Liver (tissue), 9 donors: ENCODE measurements around the gene RUFY4. TPM values are rescaled to one million over a fixed set of nuclear protein-coding genes. Genes with fewer than 3 reads are reported as not detected.

Source experiments
- DNase-seq: peaks from one replicate; pipeline ENCODE4 v3.0.0-alpha.2; 2017; ENCODE audit warnings: low spot score
- H3K27ac ChIP-seq, 2 donors: one replicate each; pipeline ENCODE4 v1.7.0; 2013; ENCODE audit warnings: inconsistent platforms in 2 of 2, low read length in 2 of 2, control low read depth in 1 of 2, low read depth in 1 of 2, mild to moderate bottlenecking in 1 of 2
- H3K27me3 ChIP-seq, 4 donors: one replicate each; pipeline versions ENCODE4 v1.6.1 to v1.7.0; 2013; ENCODE audit warnings: low read length in 3 of 4, inconsistent platforms in 1 of 4, mild to moderate bottlenecking in 1 of 4, moderate library complexity in 1 of 4; ENCODE audit not compliant: control insufficient read depth in 4 of 4, insufficient read depth in 4 of 4
- H3K36me3 ChIP-seq, 4 donors: one replicate each; pipeline versions ENCODE4 v1.6.1 to v1.7.0; 2013; ENCODE audit warnings: low read length in 3 of 4, mild to moderate bottlenecking in 3 of 4, low read depth in 1 of 4, moderate library complexity in 1 of 4; ENCODE audit not compliant: control insufficient read depth in 4 of 4, insufficient read depth in 3 of 4
- H3K4me1 ChIP-seq, 4 donors: one replicate each; pipeline versions ENCODE4 v1.6.1 to v1.7.0; 2013; ENCODE audit warnings: low read length in 3 of 4, mild to moderate bottlenecking in 3 of 4, moderate library complexity in 1 of 4; ENCODE audit not compliant: control insufficient read depth in 4 of 4, insufficient read depth in 4 of 4
- H3K4me3 ChIP-seq, 3 donors: one replicate each; pipeline versions ENCODE4 v1.6.1 to v1.7.0; 2013; ENCODE audit warnings: low read length in 3 of 3, control low read depth in 1 of 3, low read depth in 1 of 3, mild to moderate bottlenecking in 1 of 3
- H3K9ac ChIP-seq, 2 donors: one replicate each; pipeline ENCODE4 v1.7.0; 2013; ENCODE audit warnings: low read length in 2 of 2, mild to moderate bottlenecking in 2 of 2, moderate library complexity in 2 of 2, control low read depth in 1 of 2, low read depth in 1 of 2
- H3K9me3 ChIP-seq, 4 donors: one replicate each; pipeline versions ENCODE4 v1.6.1 to v1.7.0; 2013; ENCODE audit warnings: low read length in 3 of 4; ENCODE audit not compliant: control insufficient read depth in 4 of 4
- FOXA1 ChIP-seq: IDR thresholded peaks from 2 replicates; pipeline ENCODE4 v1.6.1; 2016; ENCODE audit warnings: antibody characterized with exemption
- FOXA2 ChIP-seq: IDR thresholded peaks from 2 replicates; pipeline ENCODE4 v1.6.1; 2016; ENCODE audit warnings: antibody characterized with exemption
- GABPA ChIP-seq, 2 donors: IDR thresholded peaks in 1 of 2; conservative IDR thresholded peaks in 1 of 2; 2 replicates each; pipeline ENCODE4 v1.6.1; 2016; ENCODE audit warnings: antibody characterized with exemption in 2 of 2, mild to moderate bottlenecking in 1 of 2, moderate library complexity in 1 of 2
- HNF4A ChIP-seq, 2 donors: conservative IDR thresholded peaks; 2 replicates each; pipeline ENCODE4 v1.6.1; 2016; ENCODE audit warnings: antibody characterized with exemption in 2 of 2, mild to moderate bottlenecking in 2 of 2
- HNF4G ChIP-seq: IDR thresholded peaks from 2 replicates; pipeline ENCODE4 v1.6.1; 2016; ENCODE audit warnings: antibody characterized with exemption
- JUND ChIP-seq, 2 donors: IDR thresholded peaks; 2 replicates each; pipeline ENCODE4 v1.6.1; 2016; ENCODE audit warnings: antibody characterized with exemption in 2 of 2
- NR2F2 ChIP-seq: IDR thresholded peaks from 2 replicates; pipeline ENCODE4 v1.6.1; 2016; ENCODE audit warnings: antibody characterized with exemption
- RAD21 ChIP-seq, 2 donors: IDR thresholded peaks; 2 replicates each; pipeline ENCODE4 v1.6.1; 2016; ENCODE audit warnings: antibody characterized with exemption in 2 of 2, mild to moderate bottlenecking in 2 of 2
- RXRA ChIP-seq, 2 donors: IDR thresholded peaks; 2 replicates each; pipeline ENCODE4 v1.6.1; 2017 to 2018; ENCODE audit warnings: antibody characterized with exemption in 2 of 2, mild to moderate bottlenecking in 1 of 2
- SP1 ChIP-seq: IDR thresholded peaks from 2 replicates; pipeline ENCODE4 v1.6.1; 2018; ENCODE audit warnings: antibody characterized with exemption, mild to moderate bottlenecking
- TAF1 ChIP-seq: conservative IDR thresholded peaks from 2 replicates; pipeline ENCODE4 v1.6.1; 2016; ENCODE audit warnings: antibody characterized with exemption, mild to moderate bottlenecking
- YY1 ChIP-seq: IDR thresholded peaks from 2 replicates; pipeline ENCODE4 v1.6.1; 2016; ENCODE audit warnings: antibody characterized with exemption, mild to moderate bottlenecking
- WGBS: extraction: QIAGEN DNeasy Blood & Tissue Kit; methylation state at CpG from one replicate; pipeline ENCODE4 v1.1.7; 2013; 5-methylcytosine and 5-hydroxymethylcytosine counted together
- polyA plus RNA-seq, 2 donors: library from polyadenylated mRNA; stranded (reverse) in 1 of 2; unstranded in 1 of 2; fragments of 200-250 nt in 1 of 2; fragments of >200 nt in 1 of 2; fragmentation: Nextera tagmentation in 1 of 2; extraction: Ambion mirVana in 1 of 2; gene quantifications; one replicate each; pipeline versions ENCODE4 v1.2.1 to v1.2.3, GENCODE V29; 2013 to 2015
- total RNA-seq, 2 donors: library from RNA; depleted of rRNA; stranded (reverse); fragments of >200 nt; gene quantifications; one replicate each; pipeline ENCODE4 v1.2.3, GENCODE V29; 2014
- TF ChIP-seq, protein P1 (sequence below): IDR thresholded peaks from 2 replicates; pipeline ENCODE4 v1.6.1; 2016; ENCODE audit warnings: antibody characterized with exemption
- TF ChIP-seq, protein P2 (sequence below): IDR thresholded peaks from 2 replicates; pipeline ENCODE4 v1.6.1; 2016; ENCODE audit warnings: antibody characterized with exemption
- TF ChIP-seq, protein P3 (sequence below): IDR thresholded peaks from 2 replicates; pipeline ENCODE4 v1.6.1; 2016; ENCODE audit warnings: antibody characterized with exemption
- TF ChIP-seq, protein P4 (sequence below): fragments of 150-350 bp; IDR thresholded peaks from 2 replicates; pipeline ENCODE4 v1.5.1; 2017; ENCODE audit warnings: improper control_type of control experiment, low read depth, low read length; ENCODE audit not compliant: missing input control
- donor health status: healthy.
- donor health status: healthy.
- donor health status: healthy.
- donor health status: healthy.
- donor health status: healthy.

The RUFY4 gene
- total and polyA plus RNA-seq, 4 donors, result 0.05 to 0.08 (median 0.08) TPM; not detected in 1

DNA sequence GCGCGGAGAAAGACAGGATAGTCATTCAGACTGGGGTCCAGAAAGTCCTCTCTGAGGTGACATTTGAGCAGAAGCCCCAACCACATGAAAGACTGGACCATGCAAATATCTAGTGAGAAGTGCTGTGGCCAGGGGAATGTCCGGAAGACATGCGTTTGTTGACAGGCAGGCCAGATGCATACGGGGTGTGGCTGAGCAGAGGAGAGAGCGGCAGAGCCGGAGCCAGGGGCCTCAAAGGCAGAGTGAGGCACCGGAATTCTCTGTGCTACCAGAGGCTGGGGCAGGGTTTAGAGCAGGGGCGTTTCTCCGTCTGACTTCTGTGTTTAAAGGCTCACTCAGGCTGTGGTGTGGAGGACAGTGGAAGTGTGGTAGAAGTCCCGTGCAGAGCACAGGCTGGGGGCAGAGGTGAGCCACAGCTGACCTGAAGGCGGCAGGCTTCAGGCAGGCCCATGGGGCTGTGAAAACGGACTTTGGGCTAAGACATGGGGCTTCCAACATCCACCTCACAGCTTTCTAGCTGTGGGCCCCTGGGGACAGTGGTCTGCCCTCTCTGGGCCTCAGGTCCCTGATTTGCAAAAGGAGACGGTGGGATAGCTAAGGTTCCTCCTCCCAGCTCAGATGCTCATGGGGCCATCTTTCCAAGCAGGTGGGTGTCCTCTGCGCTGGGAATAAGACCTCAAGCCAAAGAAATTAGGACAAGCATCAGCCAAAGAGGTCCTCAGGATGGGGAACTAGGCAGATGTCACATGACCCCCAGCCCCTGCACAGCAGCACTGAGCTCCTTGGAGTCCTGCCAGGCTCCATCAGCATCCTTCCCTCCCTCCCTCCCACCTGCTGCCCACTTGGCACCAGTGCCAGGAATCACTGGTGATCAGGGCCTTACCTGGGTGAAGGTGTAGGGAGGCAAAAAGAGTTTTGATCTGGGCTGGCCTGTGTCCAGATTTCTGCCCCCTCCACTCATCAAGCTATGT lies 11.2 kb downstream of the RUFY4 start:
- no peak overlapping the region for H3K9ac ChIP-seq
- H3K9me3 ChIP-seq, result peaks cover 0 to 3% (median 0%) of the 10 kb centered on the region in 4 donors
- H3K27me3 ChIP-seq, result no peaks in the 10 kb centered on the region
- H3K27ac ChIP-seq, result no peak overlapping the region
- no peak overlapping the region for H3K4me3 ChIP-seq
- TF ChIP-seq RAD21 (IDR thresholded peaks at IDR 0.05), result no peak
- TF ChIP-seq HNF4G, result no peak
- TF ChIP-seq, protein P1, sequence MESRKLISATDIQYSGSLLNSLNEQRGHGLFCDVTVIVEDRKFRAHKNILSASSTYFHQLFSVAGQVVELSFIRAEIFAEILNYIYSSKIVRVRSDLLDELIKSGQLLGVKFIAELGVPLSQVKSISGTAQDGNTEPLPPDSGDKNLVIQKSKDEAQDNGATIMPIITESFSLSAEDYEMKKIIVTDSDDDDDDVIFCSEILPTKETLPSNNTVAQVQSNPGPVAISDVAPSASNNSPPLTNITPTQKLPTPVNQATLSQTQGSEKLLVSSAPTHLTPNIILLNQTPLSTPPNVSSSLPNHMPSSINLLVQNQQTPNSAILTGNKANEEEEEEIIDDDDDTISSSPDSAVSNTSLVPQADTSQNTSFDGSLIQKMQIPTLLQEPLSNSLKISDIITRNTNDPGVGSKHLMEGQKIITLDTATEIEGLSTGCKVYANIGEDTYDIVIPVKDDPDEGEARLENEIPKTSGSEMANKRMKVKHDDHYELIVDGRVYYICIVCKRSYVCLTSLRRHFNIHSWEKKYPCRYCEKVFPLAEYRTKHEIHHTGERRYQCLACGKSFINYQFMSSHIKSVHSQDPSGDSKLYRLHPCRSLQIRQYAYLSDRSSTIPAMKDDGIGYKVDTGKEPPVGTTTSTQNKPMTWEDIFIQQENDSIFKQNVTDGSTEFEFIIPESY, result no peak
- no peak for TF ChIP-seq YY1
- H3K36me3 ChIP-seq, result no peaks in the 10 kb centered on the region
- WGBS, result 71% methylated on average over 15 of the region's 15 CpGs
- H3K4me1 ChIP-seq, result no peaks in the 10 kb centered on the region
- no peak for DNase-seq

DNA sequence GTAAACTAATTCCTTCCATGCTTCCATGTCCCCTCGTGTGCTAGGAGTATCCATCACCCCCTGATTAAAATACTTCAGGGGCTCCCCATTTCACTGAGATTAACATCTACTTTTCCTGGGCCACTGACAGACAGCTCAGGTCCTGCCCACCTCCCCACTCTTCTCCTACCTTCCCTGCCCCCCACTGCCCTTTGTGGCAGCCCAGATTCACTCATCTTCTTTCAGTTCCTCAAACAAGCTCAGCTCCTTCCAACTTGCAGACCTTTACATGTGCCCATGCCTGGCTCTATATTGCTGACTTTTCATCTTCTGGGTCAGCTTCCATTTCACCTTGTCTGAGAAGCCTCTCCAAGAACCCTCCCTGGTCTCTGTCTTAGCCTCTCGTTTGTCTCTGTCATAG lies 12.0 kb downstream of the RUFY4 start:
- H3K4me3 ChIP-seq, result no peak overlapping the region
- no peak overlapping the region for H3K9ac ChIP-seq
- H3K4me1 ChIP-seq, result no peaks in the 10 kb centered on the region
- TF ChIP-seq, protein P2, sequence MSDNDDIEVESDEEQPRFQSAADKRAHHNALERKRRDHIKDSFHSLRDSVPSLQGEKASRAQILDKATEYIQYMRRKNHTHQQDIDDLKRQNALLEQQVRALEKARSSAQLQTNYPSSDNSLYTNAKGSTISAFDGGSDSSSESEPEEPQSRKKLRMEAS, result no peak
- no peak for TF ChIP-seq YY1
- TF ChIP-seq, protein P3, sequence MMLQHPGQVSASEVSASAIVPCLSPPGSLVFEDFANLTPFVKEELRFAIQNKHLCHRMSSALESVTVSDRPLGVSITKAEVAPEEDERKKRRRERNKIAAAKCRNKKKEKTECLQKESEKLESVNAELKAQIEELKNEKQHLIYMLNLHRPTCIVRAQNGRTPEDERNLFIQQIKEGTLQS, result no peak
- TF ChIP-seq TAF1, result no peak
- TF ChIP-seq, protein P4, sequence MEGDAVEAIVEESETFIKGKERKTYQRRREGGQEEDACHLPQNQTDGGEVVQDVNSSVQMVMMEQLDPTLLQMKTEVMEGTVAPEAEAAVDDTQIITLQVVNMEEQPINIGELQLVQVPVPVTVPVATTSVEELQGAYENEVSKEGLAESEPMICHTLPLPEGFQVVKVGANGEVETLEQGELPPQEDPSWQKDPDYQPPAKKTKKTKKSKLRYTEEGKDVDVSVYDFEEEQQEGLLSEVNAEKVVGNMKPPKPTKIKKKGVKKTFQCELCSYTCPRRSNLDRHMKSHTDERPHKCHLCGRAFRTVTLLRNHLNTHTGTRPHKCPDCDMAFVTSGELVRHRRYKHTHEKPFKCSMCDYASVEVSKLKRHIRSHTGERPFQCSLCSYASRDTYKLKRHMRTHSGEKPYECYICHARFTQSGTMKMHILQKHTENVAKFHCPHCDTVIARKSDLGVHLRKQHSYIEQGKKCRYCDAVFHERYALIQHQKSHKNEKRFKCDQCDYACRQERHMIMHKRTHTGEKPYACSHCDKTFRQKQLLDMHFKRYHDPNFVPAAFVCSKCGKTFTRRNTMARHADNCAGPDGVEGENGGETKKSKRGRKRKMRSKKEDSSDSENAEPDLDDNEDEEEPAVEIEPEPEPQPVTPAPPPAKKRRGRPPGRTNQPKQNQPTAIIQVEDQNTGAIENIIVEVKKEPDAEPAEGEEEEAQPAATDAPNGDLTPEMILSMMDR, result no peak
- TF ChIP-seq HNF4A (conservative IDR thresholded peaks at IDR 0.05), result no peak
- no peak for TF ChIP-seq NR2F2
- no peaks in the 10 kb centered on the region for H3K36me3 ChIP-seq
- H3K9me3 ChIP-seq, result peaks cover 0 to 8% (median under 1%) of the 10 kb centered on the region in 4 donors
- no peak for DNase-seq
- no peak overlapping the region for H3K27ac ChIP-seq
- WGBS, result 71% methylated on average over 2 of the region's 2 CpGs
- H3K27me3 ChIP-seq, result no peaks in the 10 kb centered on the region

DNA sequence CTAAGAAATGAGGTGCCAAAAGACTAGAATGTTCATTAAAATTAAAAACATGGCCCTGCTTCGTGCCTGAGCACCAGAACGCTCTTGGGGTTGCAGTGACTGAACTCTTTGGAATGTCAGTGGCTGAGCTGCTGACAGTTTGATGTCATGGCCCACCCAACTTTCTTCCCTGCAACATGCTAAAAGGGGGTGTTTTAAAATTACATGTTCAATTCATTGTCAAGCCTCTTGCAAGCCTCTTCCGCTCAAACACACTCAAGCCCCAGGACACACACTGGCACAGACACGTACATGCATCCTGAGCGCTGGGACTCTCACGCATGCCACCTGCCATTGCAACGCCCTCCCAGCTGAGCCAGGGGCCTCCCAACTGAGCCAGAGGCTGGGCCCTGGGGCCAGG lies 12.6 kb downstream of the RUFY4 start:
- Histone ChIP-seq H3K4me3 (no peak overlapping the region), H3K27me3 (no peaks in the 10 kb centered on the region), H3K9ac (no peak overlapping the region), H3K4me1 (no peaks in the 10 kb centered on the region), H3K36me3 (no peaks in the 10 kb centered on the region), H3K9me3 (peaks cover 0 to 8% (median 5%) of the 10 kb centered on the region in 4 donors), H3K27ac (no peak overlapping the region)
- 86% methylated on average over 7 of the region's 7 CpGs for WGBS
- no peak for DNase-seq
- TF ChIP-seq RAD21 (IDR thresholded peaks at IDR 0.05), result no peak
- no peak for TF ChIP-seq FOXA2
- TF ChIP-seq RXRA (IDR thresholded peaks at IDR 0.05), result no peak
- TF ChIP-seq YY1, result no peak
- TF ChIP-seq, protein P4, result no peak
- no peak for TF ChIP-seq FOXA1
- TF ChIP-seq, protein P1, result no peak
- TF ChIP-seq, protein P2, result no peak
- no peak for TF ChIP-seq HNF4A (conservative IDR thresholded peaks at IDR 0.05)
- TF ChIP-seq, protein P3, result no peak
- TF ChIP-seq SP1, result no peak
- no peak for TF ChIP-seq JUND (IDR thresholded peaks at IDR 0.05)
- no peak for TF ChIP-seq TAF1
- TF ChIP-seq GABPA (IDR thresholded peaks at IDR 0.05 in 1 of 2, conservative IDR thresholded peaks at IDR 0.05 in 1 of 2), result no peak
